B cell (primary cell): Measurements from ENCODE around the gene IRX3. TPM values are rescaled to one million over a fixed set of nuclear protein-coding genes. Genes with fewer than 3 reads are reported as not detected.

Source experiments
- ATAC-seq: fragments of 200-7000 bp; cut with Tn5 transposase; one replicate; pipeline ENCODE4 v1.10.0; 2021; ENCODE audit warnings: low read depth, mild to moderate bottlenecking, moderate number of reproducible peaks, moderate library complexity
- CTCF ChIA-PET: fragments of 350-600 bp; sonication (Branson Sonifier 250); formaldehyde crosslinking; loops from one replicate; lab custom pipeline; 2021; ENCODE audit warnings: antibody characterized with exemption, inconsistent platforms; lab: Charles Lee
- POLR2A ChIA-PET: fragments of 350-600 bp; sonication (Branson Sonifier 250); formaldehyde crosslinking; loops from one replicate; lab custom pipeline; 2021; ENCODE audit warnings: antibody characterized with exemption; lab: Charles Lee
- DNase-seq: peaks from one replicate; pipeline ENCODE4 v3.0.0; 2013
- H2AFZ ChIP-seq: 2 replicates; pipeline ENCODE4 v1.6.1; 2012; ENCODE audit warnings: mild to moderate bottlenecking, low read depth, low read length; ENCODE audit not compliant: insufficient read depth, poor library complexity, severe bottlenecking
- H3K27ac ChIP-seq, 2 donors: 1 replicate in 1 of 2; 2 replicates in 1 of 2; pipeline ENCODE4 v1.5.1; 2012 to 2013; ENCODE audit warnings: low read length in 2 of 2, mild to moderate bottlenecking in 2 of 2, moderate library complexity in 1 of 2
- H3K27me3 ChIP-seq, 4 experiments: fragments of 200-600 bp in 1 of 4; sonication (generic) in 1 of 4; replicated peaks in 1 of 4; 1 replicate in 2 of 4; 2 replicates in 2 of 4; pipeline versions ENCODE4 v1.6.1 to v1.7.0; 2013 to 2016; ENCODE audit warnings: low read length in 3 of 4, mild to moderate bottlenecking in 2 of 4, mixed read lengths in 1 of 4, moderate library complexity in 1 of 4; ENCODE audit not compliant: insufficient read depth in 4 of 4, control insufficient read depth in 3 of 4; ENCODE audit errors: control extremely low read depth in 1 of 4
- H3K36me3 ChIP-seq, 2 experiments: replicated peaks in 1 of 2; 1 replicate in 1 of 2; 2 replicates in 1 of 2; pipeline versions ENCODE4 v1.6.1 to v1.7.1; 2013; ENCODE audit warnings: low read length in 1 of 2; ENCODE audit not compliant: insufficient read depth in 2 of 2, control insufficient read depth in 1 of 2; ENCODE audit errors: control extremely low read depth in 1 of 2, extremely low read depth in 1 of 2
- H3K4me1 ChIP-seq, 2 donors: fragments of 200-600 bp in 1 of 2; sonication (generic) in 1 of 2; 1 replicate in 1 of 2; 2 replicates in 1 of 2; pipeline versions ENCODE4 v1.5.1 to v1.6.1; 2013 to 2017; ENCODE audit warnings: low read length in 2 of 2; ENCODE audit not compliant: control insufficient read depth in 2 of 2, insufficient read depth in 2 of 2
- H3K4me2 ChIP-seq: replicated peaks from 2 replicates; pipeline ENCODE3; 2012; ENCODE audit warnings: mild to moderate bottlenecking, low read depth, low read length; ENCODE audit not compliant: poor library complexity, severe bottlenecking
- H3K4me3 ChIP-seq, 5 experiments: fragments of 200-600 bp in 1 of 5; sonication (generic) in 1 of 5; 1 replicate in 3 of 5; 2 replicates in 2 of 5; pipeline versions ENCODE4 v1.5.1 to v1.7.0; 2011 to 2016; ENCODE audit warnings: low read length in 4 of 5, mild to moderate bottlenecking in 4 of 5, low read depth in 2 of 5, control low read depth in 1 of 5, moderate library complexity in 1 of 5; ENCODE audit not compliant: insufficient read depth in 1 of 5; ENCODE audit errors: control extremely low read depth in 1 of 5, extremely low read depth in 1 of 5
- H3K79me2 ChIP-seq: fragments of 200-600 bp; sonication (generic); one replicate; pipeline ENCODE4 v1.6.0; 2016; ENCODE audit warnings: low read length; ENCODE audit not compliant: control insufficient read depth, insufficient read depth
- H3K9ac ChIP-seq: fragments of 200-600 bp; sonication (generic); 2 replicates; pipeline ENCODE4 v1.6.1; 2017; ENCODE audit warnings: mild to moderate bottlenecking, low read length, moderate library complexity
- H3K9me3 ChIP-seq, 3 donors: one replicate each; pipeline versions ENCODE4 v1.6.1 to v1.7.1; 2013; ENCODE audit warnings: low read length in 2 of 3; ENCODE audit not compliant: control insufficient read depth in 2 of 3, insufficient read depth in 1 of 3; ENCODE audit errors: control extremely low read depth in 1 of 3
- H4K20me1 ChIP-seq: 2 replicates; pipeline ENCODE4 v1.6.0; 2012; ENCODE audit warnings: mild to moderate bottlenecking, low read length; ENCODE audit not compliant: insufficient read depth, control insufficient read depth, poor library complexity, severe bottlenecking
- H3K27ac Mint-ChIP-seq: one replicate; pipeline ENCODE4 v1.8.0; 2021; ENCODE audit warnings: mixed read lengths
- H3K27me3 Mint-ChIP-seq: one replicate; pipeline ENCODE4 v1.8.0; 2021; ENCODE audit warnings: mixed read lengths
- H3K4me1 Mint-ChIP-seq: one replicate; pipeline ENCODE4 v1.8.0; 2021; ENCODE audit warnings: mixed read lengths
- H3K4me3 Mint-ChIP-seq: one replicate; pipeline ENCODE4 v1.8.0; 2021; ENCODE audit warnings: mixed read lengths
- H3K9me3 Mint-ChIP-seq: one replicate; pipeline ENCODE4 v1.8.0; 2022; ENCODE audit warnings: mixed read lengths; ENCODE audit not compliant: insufficient read depth
- EZH2 ChIP-seq: IDR thresholded peaks from 2 replicates; pipeline ENCODE4 v1.6.1; 2012; ENCODE audit warnings: borderline replicate concordance, low read depth, mild to moderate bottlenecking, moderate library complexity, low read length; ENCODE audit not compliant: insufficient read depth, poor library complexity, severe bottlenecking
- WGBS: methylation state at CpG from one replicate; pipeline ENCODE4 v1.1.5; 2013; ENCODE audit warnings: missing lambda C conversion rate; ENCODE audit not compliant: insufficient coverage; 5-methylcytosine and 5-hydroxymethylcytosine counted together
- intact Hi-C: fragments of 100-400 bp; cut with micrococcal nuclease; formaldehyde crosslinking; loops from one replicate; pipeline ENCODE4 v1.10.0; 2022
- polyA plus RNA-seq: library from polyadenylated mRNA; depleted of rRNA; stranded (reverse); fragments of >200 nt; gene quantifications from 2 replicates; pipeline ENCODE4 v1.2.3, GENCODE V29; 2012
- total RNA-seq, 2 donors: library from RNA; stranded (reverse); fragments of 120-200 nt in 1 of 2; gene quantifications; 1 replicate in 1 of 2; 2 replicates in 1 of 2; pipeline versions ENCODE4 v1.2.3 to v1.2.4, GENCODE V29; 2013 to 2022
- TF ChIP-seq, protein P1 (sequence below): fragments of 200-600 bp; IDR thresholded peaks from one replicate; pipeline ENCODE4 v1.8.0; 2022; ENCODE audit warnings: antibody characterized with exemption, mild to moderate bottlenecking

IRX3 gene
- total and polyA plus RNA-seq, 2 donors (not counting 1 experiment from before 2014, with no cell fraction given) = not detected

DNA sequence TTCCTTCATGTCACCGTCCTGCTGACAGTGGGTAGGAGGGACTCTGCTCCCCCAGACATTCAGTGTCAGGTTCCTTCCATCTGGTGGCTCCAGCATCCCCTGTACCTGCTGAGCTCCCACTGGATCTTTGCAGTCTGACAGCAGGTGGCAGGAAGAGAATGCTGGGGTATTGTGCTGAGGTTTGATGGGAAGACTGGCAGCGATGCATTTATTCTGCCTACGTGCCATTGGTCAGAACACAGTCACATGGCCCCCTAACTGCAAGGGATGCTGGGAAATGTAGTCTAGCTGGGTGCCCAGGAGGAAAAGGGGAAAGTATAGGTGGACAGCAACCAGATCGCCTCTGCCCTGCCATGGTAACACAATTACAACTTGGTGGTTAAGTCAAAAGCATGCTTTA is 44.4 kb downstream of the IRX3 start:
- no peak overlapping the region for H3K4me3 ChIP-seq
- no peak for TF ChIP-seq EZH2
- TF ChIP-seq, protein P1, sequence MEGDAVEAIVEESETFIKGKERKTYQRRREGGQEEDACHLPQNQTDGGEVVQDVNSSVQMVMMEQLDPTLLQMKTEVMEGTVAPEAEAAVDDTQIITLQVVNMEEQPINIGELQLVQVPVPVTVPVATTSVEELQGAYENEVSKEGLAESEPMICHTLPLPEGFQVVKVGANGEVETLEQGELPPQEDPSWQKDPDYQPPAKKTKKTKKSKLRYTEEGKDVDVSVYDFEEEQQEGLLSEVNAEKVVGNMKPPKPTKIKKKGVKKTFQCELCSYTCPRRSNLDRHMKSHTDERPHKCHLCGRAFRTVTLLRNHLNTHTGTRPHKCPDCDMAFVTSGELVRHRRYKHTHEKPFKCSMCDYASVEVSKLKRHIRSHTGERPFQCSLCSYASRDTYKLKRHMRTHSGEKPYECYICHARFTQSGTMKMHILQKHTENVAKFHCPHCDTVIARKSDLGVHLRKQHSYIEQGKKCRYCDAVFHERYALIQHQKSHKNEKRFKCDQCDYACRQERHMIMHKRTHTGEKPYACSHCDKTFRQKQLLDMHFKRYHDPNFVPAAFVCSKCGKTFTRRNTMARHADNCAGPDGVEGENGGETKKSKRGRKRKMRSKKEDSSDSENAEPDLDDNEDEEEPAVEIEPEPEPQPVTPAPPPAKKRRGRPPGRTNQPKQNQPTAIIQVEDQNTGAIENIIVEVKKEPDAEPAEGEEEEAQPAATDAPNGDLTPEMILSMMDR = no peak
- no peaks in the 10 kb centered on the region for H3K36me3 ChIP-seq
- Mint-ChIP-seq H3K27me3 (peaks cover 6% of the 10 kb centered on the region), H3K9me3 (peaks cover 3% of the 10 kb centered on the region), H3K4me1 (no peaks in the 10 kb centered on the region), H3K4me3 (no peak overlapping the region), H3K27ac (no peak overlapping the region)
- no peak overlapping the region for H3K4me2 ChIP-seq
- H3K27me3 ChIP-seq = no peaks in the 10 kb centered on the region
- H3K9ac ChIP-seq = no peak overlapping the region
- H3K9me3 ChIP-seq = peaks cover 0 to 6% (median 0%) of the 10 kb centered on the region in 3 donors
- 58% methylated on average over 4 of the region's 4 CpGs for WGBS
- no peak for DNase-seq
- H2AFZ ChIP-seq = no peak overlapping the region
- H3K27ac ChIP-seq = no peak overlapping the region
- no peaks in the 10 kb centered on the region for H4K20me1 ChIP-seq
- H3K4me1 ChIP-seq = no peaks in the 10 kb centered on the region
- ChIA-PET POLR2A (no interaction called here), CTCF (no interaction called here)
- intact Hi-C loops = no loop called here
- ATAC-seq = no peak
- H3K79me2 ChIP-seq = no peaks in the 10 kb centered on the region

DNA sequence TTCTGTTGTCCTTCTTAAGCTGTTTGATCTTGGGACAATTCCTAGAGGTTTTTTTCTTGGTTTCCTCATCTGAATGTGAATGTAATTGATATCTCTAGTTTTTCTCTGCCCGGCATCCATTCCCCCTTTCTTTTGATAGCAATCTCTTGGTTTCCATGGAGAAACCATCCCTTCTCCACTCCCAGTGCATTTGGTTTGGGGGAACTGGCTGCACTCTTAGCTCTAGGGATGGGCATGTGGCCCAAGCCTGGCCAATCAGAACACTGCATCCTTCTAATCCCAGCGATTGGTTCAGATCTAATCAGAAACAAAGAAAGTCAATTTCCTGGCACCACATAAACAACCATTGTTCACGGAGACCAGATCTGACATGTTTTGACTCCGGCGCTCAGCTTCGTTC is 45.1 kb downstream of the IRX3 start:
- H3K4me3 ChIP-seq = no peak overlapping the region
- DNase-seq = no peak
- no peak overlapping the region for H3K4me2 ChIP-seq
- Mint-ChIP-seq H3K9me3 (peaks cover 3% of the 10 kb centered on the region), H3K27ac (no peak overlapping the region), H3K4me3 (no peak overlapping the region), H3K4me1 (no peaks in the 10 kb centered on the region), H3K27me3 (peaks cover 7% of the 10 kb centered on the region)
- H3K9me3 ChIP-seq = peaks cover 0 to 3% (median 0%) of the 10 kb centered on the region in 3 donors
- WGBS = no CpG with 5 or more reads among the region's 6 CpGs
- no peak for TF ChIP-seq EZH2
- TF ChIP-seq, protein P1 = no peak
- no peak overlapping the region for H3K9ac ChIP-seq
- H4K20me1 ChIP-seq = no peaks in the 10 kb centered on the region
- no peaks in the 10 kb centered on the region for H3K36me3 ChIP-seq
- H3K79me2 ChIP-seq = no peaks in the 10 kb centered on the region
- no peaks in the 10 kb centered on the region for H3K4me1 ChIP-seq
- ChIA-PET CTCF (no interaction called here), POLR2A (no interaction called here)
- peak overlapping the region; percentile 15 for H2AFZ ChIP-seq
- ATAC-seq = no peak
- no peak overlapping the region for H3K27ac ChIP-seq
- no peaks in the 10 kb centered on the region for H3K27me3 ChIP-seq
- intact Hi-C loops = no loop called here
